Nephron progenitor cell (in vitro differentiated cells): ENCODE measurements around the gene ITIH3.

Experiments
- DNase-seq: peaks from one replicate; pipeline ENCODE4 v3.0.0; 2021
- H3K27ac Mint-ChIP-seq: 2 replicates; pipeline ENCODE4 v1.8.0; 2021; ENCODE audit warnings: mild to moderate bottlenecking, moderate library complexity, mixed read lengths
- H3K27me3 Mint-ChIP-seq: 2 replicates; pipeline ENCODE4 v1.8.0; 2021; ENCODE audit warnings: mild to moderate bottlenecking, low read depth, mixed read lengths; ENCODE audit not compliant: poor library complexity
- H3K36me3 Mint-ChIP-seq: 2 replicates; pipeline ENCODE4 v1.8.0; 2021; ENCODE audit warnings: low read depth, mixed read lengths
- H3K4me1 Mint-ChIP-seq: 2 replicates; pipeline ENCODE4 v1.8.0; 2021; ENCODE audit warnings: mixed read lengths
- H3K4me3 Mint-ChIP-seq: 2 replicates; pipeline ENCODE4 v1.8.0; 2021; ENCODE audit warnings: mild to moderate bottlenecking, moderate library complexity, mixed read lengths
- H3K9me3 Mint-ChIP-seq: 2 replicates; pipeline ENCODE4 v1.8.0; 2021; ENCODE audit warnings: mild to moderate bottlenecking, moderate library complexity, mixed read lengths
- TF ChIP-seq, protein P1 (sequence below): fragments of 200-600 bp; sonication (generic); IDR thresholded peaks from 2 replicates; pipeline ENCODE4 v1.5.0; 2021; ENCODE audit warnings: antibody characterized with exemption

Gene ITIH3

DNA sequence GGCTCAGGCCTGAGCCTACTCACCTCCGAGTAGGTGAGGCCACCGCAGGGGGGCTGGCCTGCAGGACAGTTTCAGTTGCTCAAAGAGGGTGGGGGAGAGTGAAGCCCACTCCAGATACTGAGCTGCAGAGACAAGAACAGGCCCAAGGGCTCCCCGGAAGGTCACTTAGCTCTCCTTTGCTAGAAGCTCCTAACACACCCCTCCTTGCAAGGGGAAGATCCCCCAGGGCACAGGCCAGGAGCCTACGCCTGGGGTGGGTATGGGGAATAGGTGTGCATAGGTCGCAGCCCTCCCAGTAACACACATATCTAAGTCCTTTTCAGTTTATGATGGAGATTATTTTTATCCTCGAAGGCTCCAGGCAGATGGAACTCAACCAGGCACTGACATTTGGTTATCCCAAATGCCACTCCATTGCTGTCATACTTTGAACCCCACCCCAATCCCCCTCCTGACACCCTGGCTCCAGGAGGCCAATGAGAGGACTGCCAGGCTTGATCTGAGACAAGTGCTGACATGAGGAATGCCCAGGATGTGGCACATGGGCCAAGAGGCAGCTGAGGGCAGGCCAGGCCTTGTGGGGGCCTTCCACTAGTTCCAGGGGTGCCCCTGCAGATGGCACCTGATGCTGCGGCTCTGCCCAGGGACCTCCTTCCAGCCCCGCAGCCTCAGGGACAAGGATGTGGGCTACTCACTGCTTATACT lies 41.3 kb downstream of the ITIH3 start:
- Mint-ChIP-seq H3K36me3 (no peaks in the 10 kb centered on the region), H3K4me3 (no peak overlapping the region), H3K4me1 (peaks cover 54% of the 10 kb centered on the region), H3K9me3 (no peaks in the 10 kb centered on the region), H3K27me3 (peaks cover 11% of the 10 kb centered on the region), H3K27ac (no peak overlapping the region)
- TF ChIP-seq, protein P1, sequence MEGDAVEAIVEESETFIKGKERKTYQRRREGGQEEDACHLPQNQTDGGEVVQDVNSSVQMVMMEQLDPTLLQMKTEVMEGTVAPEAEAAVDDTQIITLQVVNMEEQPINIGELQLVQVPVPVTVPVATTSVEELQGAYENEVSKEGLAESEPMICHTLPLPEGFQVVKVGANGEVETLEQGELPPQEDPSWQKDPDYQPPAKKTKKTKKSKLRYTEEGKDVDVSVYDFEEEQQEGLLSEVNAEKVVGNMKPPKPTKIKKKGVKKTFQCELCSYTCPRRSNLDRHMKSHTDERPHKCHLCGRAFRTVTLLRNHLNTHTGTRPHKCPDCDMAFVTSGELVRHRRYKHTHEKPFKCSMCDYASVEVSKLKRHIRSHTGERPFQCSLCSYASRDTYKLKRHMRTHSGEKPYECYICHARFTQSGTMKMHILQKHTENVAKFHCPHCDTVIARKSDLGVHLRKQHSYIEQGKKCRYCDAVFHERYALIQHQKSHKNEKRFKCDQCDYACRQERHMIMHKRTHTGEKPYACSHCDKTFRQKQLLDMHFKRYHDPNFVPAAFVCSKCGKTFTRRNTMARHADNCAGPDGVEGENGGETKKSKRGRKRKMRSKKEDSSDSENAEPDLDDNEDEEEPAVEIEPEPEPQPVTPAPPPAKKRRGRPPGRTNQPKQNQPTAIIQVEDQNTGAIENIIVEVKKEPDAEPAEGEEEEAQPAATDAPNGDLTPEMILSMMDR = no peak
- no peak for DNase-seq

DNA sequence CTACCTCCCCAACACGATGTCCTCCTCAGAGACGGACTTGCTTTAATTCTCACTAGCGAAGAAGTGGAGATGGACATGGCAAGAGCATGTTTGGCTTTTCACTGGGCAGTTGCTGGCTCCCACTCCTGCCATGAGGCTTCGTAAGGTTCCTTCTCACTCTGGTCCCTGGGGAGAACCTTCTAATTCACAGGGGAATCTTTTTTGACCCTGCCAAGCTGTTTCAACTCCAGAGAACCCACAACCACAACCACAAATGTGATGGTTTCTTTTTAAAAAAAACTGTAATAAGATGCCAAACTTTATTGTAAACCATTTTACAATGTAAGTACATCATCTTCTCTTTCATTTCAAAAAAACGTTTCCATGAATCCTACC lies 41.9 kb downstream of the ITIH3 start:
- no peak overlapping the region for H3K27ac Mint-ChIP-seq
- H3K27me3 Mint-ChIP-seq = peaks cover 11% of the 10 kb centered on the region
- peaks cover 48% of the 10 kb centered on the region for H3K4me1 Mint-ChIP-seq
- no peaks in the 10 kb centered on the region for H3K36me3 Mint-ChIP-seq
- no peak for DNase-seq
- H3K9me3 Mint-ChIP-seq = no peaks in the 10 kb centered on the region
- TF ChIP-seq, protein P1 = no peak
- no peak overlapping the region for H3K4me3 Mint-ChIP-seq

DNA sequence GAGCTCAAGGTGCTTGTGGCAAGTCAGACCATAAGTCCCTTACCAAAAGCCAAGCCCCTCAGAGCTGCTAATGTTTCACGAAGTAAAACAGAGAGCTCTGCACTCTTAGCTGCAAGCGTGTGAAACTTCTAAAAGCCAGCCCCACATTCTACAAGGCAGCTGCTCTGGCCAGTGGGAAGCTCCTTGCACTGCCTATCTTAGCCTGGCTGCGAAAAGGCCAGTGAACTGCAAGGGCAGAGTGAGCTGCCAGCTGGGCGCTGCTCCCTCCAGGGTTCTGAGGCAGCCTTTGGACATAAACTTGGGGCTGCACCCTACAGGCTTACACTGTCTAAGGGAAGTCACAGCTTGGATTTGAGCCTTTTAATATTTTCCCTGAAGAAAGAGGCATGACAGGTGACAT lies 42.4 kb downstream of the ITIH3 start:
- no peak overlapping the region for H3K4me3 Mint-ChIP-seq
- TF ChIP-seq, protein P1 = no peak
- no peaks in the 10 kb centered on the region for H3K9me3 Mint-ChIP-seq
- H3K27me3 Mint-ChIP-seq = peaks cover 11% of the 10 kb centered on the region
- peaks cover 4% of the 10 kb centered on the region for H3K36me3 Mint-ChIP-seq
- no peak for DNase-seq
- peaks cover 52% of the 10 kb centered on the region for H3K4me1 Mint-ChIP-seq
- no peak overlapping the region for H3K27ac Mint-ChIP-seq

DNA sequence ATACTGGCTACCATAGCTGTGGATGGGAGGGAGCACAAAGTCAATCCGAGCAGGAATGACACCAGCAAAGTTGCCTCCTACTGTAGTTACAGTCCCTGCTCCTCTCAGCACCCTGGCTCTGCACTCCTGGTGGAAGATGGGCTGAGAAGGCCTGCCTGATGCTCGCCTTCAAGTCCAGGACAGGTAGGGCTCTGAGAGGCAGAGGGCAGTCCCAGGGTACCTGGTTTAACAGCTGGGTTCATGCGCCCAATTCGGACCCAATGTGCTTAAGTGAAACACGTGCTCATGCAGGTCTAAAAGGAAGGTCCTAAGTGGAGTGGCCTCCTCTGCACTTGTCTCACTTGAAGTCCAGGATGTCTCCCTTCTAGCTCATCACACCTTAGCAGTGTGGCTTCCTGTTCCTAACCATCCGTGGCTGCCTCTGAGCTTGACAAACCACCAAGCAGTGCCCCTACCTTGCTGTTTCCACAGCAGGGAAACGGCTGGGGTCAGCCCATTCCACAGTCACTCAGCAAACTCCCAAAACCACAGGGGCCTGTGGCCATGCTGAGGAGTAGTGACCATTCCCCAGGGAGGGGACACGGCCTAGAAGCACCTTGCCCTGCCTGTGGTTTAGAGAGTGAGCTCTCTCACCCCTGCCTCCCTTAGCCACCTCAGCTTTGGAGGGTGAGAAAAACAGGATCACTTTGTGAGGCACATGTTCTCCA lies 44.1 kb downstream of the ITIH3 start:
- Mint-ChIP-seq H3K36me3 (peaks cover 5% of the 10 kb centered on the region), H3K9me3 (no peaks in the 10 kb centered on the region), H3K27me3 (peaks cover 11% of the 10 kb centered on the region), H3K4me1 (peaks cover 53% of the 10 kb centered on the region), H3K27ac (no peak overlapping the region), H3K4me3 (no peak overlapping the region)
- TF ChIP-seq, protein P1 = no peak
- no peak for DNase-seq

DNA sequence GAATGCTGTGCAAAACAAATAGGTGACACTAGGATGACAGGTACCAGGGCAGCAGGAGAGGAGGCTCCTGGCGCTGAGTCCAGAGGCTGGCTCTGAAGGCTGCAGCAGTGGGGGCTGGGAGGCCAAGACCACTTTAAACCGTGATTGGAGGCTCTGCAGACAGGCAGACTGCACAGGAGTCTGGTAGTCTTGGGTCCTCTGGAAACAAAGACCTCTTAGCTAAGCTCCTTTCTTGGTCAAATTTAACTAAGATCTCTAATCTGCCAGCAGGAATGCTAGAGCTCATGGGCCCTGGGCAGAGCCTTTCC lies 44.6 kb downstream of the ITIH3 start:
- TF ChIP-seq, protein P1 = no peak
- H3K36me3 Mint-ChIP-seq = peaks cover 5% of the 10 kb centered on the region
- H3K27me3 Mint-ChIP-seq = peaks cover 11% of the 10 kb centered on the region
- H3K27ac Mint-ChIP-seq = no peak overlapping the region
- H3K4me3 Mint-ChIP-seq = no peak overlapping the region
- peaks cover 48% of the 10 kb centered on the region for H3K4me1 Mint-ChIP-seq
- DNase-seq = no peak
- H3K9me3 Mint-ChIP-seq = no peaks in the 10 kb centered on the region
